Measurements from ENCODE around the gene DUSP28. TPM values are rescaled to one million over a fixed set of nuclear protein-coding genes. Genes with fewer than 3 reads are reported as not detected.

DUSP28 gene
- total and polyA plus RNA-seq, 2 of the 13 experiments (the other 11 are each of a cell fraction or from before 2014, with no cell fraction given), result 5.2 to 8.6 TPM

GRCh38 chr2:240560480-240561324 is 545 bp downstream of the DUSP28 start (continued):
- TF ChIP-seq STAT6 (CRISPR knock-in tag; IDR thresholded peaks at IDR 0.05; ENCODE audit: borderline replicate concordance) (no peak), ZNF451 (CRISPR knock-in tag; IDR thresholded peaks at IDR 0.05) (peak; percentile 99), HMGXB3 (CRISPR knock-in tag; IDR thresholded peaks at IDR 0.05; ENCODE audit: borderline replicate concordance) (no peak), NR2F2 (IDR thresholded peaks at IDR 0.05; ENCODE audit: borderline replicate concordance, low read depth) (peak; percentile 30; the same call in 1 of the 2 replicates), GRHL1 (CRISPR knock-in tag; conservative IDR thresholded peaks at IDR 0.05) (no peak), KLF13 (CRISPR knock-in tag; IDR thresholded peaks at IDR 0.05) (no peak), TRIM24 (CRISPR knock-in tag; IDR thresholded peaks at IDR 0.05) (no peak), JARID2 (CRISPR knock-in tag; IDR thresholded peaks at IDR 0.05; ENCODE audit: insufficient replicate concordance) (no peak), RORA (CRISPR knock-in tag; IDR thresholded peaks at IDR 0.05) (no peak), ZGPAT (CRISPR knock-in tag; IDR thresholded peaks at IDR 0.05) (peak; percentile 61; the same call in 1 of the 2 replicates), ZNF329 (CRISPR knock-in tag; IDR thresholded peaks at IDR 0.05; ENCODE audit: low read depth) (no peak; the same call in 1 of the 2 replicates), PHB2 (IDR thresholded peaks at IDR 0.05; ENCODE audit: partially characterized antibody) (no peak), CEBPB (IDR thresholded peaks at IDR 0.05; ENCODE audit: borderline replicate concordance, low read depth, low read length) (no peak), ZNF75D (CRISPR knock-in tag; IDR thresholded peaks at IDR 0.05; ENCODE audit: borderline replicate concordance) (0 out of 2 replicates have a peak, but pooled peaks have one; percentile 45), ATF5 (CRISPR knock-in tag; IDR thresholded peaks at IDR 0.05; ENCODE audit: low read depth) (no peak), LCORL (IDR thresholded peaks at IDR 0.05) (no peak), LCORL (CRISPR knock-in tag; IDR thresholded peaks at IDR 0.05) (no peak), TMF1 (CRISPR knock-in tag; IDR thresholded peaks at IDR 0.05; ENCODE audit: low read depth) (no peak; the same call in none of the 2 replicates)
